ENCODE measurements around the gene PPP2CA. TPM values are rescaled to one million over a fixed set of nuclear protein-coding genes. Genes with fewer than 3 reads are reported as not detected.

Gene PPP2CA
- total RNA-seq, 1 donor from 2014 or later = 144 TPM

DNA sequence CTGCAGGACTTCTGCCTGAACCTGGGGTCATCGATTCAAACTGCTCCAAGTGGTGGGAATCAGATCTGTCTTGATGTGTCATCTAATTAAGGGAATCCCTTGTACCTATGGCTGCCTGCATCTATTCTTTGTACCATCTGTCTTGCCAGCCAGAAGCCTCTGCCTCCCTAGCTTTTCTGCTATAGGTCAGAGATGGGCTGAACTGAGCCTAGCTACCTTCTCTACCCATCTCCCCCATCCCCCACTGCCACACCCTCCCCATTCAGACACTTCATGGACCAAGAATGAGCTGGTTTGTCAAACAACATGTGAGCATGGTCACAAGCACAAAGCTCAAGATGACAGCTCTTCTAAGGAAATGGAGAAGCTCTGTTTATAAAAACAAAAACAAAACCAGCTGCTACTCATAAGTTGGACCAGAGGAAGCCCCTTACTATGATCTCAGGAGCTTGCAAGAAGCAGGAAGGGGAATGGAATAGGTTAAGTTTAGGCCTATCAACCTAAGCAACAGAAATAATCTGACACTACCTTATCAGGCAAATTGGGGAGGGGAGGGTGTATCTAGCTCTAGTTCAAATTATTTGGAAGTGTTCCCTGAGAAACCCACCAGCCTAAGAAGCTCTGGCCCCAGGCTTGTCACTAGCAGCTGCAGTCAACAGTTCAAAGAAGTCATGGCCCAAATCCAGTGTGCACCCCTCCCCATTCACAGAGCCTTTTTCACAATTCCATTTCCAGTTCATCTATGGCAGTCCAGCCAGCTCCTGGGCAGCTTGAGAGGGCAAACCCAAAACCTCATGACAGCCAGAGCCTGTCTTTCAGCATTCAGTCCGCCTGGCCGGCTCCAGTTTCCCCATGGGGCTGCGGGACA is 79.0 kb downstream of the PPP2CA start:
- ATAC-seq = no peak

- ATAC-seq = peak; percentile 86
Measured at GRCh38 chr5:134145779-134146581, 79.9 kb downstream of the PPP2CA start.

GRCh38 chr5:134145041-134145757 is 80.7 kb downstream of the PPP2CA start:
- ATAC-seq = no peak

Other genes with a start within 250 kb of the PPP2CA start
- gene VDAC1, start 221.1 kb downstream of the PPP2CA start, total RNA-seq = 154 TPM
- gene TCF7, start 111.4 kb downstream of the PPP2CA start, total RNA-seq = 4.6 TPM
- 206 TPM for gene SKP1, start 49.1 kb downstream of the PPP2CA start, total RNA-seq
- 0.96 TPM for gene CDKL3, start 141.1 kb upstream of the PPP2CA start, total RNA-seq
- gene UBE2B, start 145.5 kb upstream of the PPP2CA start, total RNA-seq = 56.6 TPM
- 19.4 TPM for gene CDKN2AIPNL, start 185.8 kb upstream of the PPP2CA start, total RNA-seq

Measured in esophagus mucosa (tissue), 1 donor.